ENCODE data around the gene ENOX2. TPM values are rescaled to one million over a fixed set of nuclear protein-coding genes. Genes with fewer than 3 reads are reported as not detected.

The ENOX2 gene
- total RNA-seq, 1 donor from 2014 or later: 14.0 TPM

GRCh38 chrX:130810561-130810960 is 92.4 kb downstream of the ENOX2 start:
- no peak for TF ChIP-seq CTCF (IDR thresholded peaks at IDR 0.05; ENCODE audit: unreplicated experiment)
- Mint-ChIP-seq H3K9me3 (ENCODE audit: unreplicated experiment) (no peaks in the 10 kb centered on the region), H3K27ac (ENCODE audit: unreplicated experiment) (no peak overlapping the region), H3K4me3 (ENCODE audit: unreplicated experiment) (no peak overlapping the region), H3K27me3 (ENCODE audit: unreplicated experiment) (no peaks in the 10 kb centered on the region), H3K36me3 (ENCODE audit: low read depth, unreplicated experiment) (peaks cover 4% of the 10 kb centered on the region), H3K4me1 (ENCODE audit: unreplicated experiment) (no peaks in the 10 kb centered on the region)
- DNase-seq (ENCODE audit: low spot score): no peak

GRCh38 chrX:130805903-130806302 is 97.1 kb downstream of the ENOX2 start:
- H3K27me3 Mint-ChIP-seq (ENCODE audit: unreplicated experiment): no peaks in the 10 kb centered on the region
- H3K4me3 Mint-ChIP-seq (ENCODE audit: unreplicated experiment): no peak overlapping the region
- no peaks in the 10 kb centered on the region for H3K36me3 Mint-ChIP-seq (ENCODE audit: low read depth, unreplicated experiment)
- H3K27ac Mint-ChIP-seq (ENCODE audit: unreplicated experiment): no peak overlapping the region
- DNase-seq (ENCODE audit: low spot score): no peak
- no peaks in the 10 kb centered on the region for H3K9me3 Mint-ChIP-seq (ENCODE audit: unreplicated experiment)
- H3K4me1 Mint-ChIP-seq (ENCODE audit: unreplicated experiment): no peaks in the 10 kb centered on the region
- no peak for TF ChIP-seq CTCF (IDR thresholded peaks at IDR 0.05; ENCODE audit: unreplicated experiment)

DNA sequence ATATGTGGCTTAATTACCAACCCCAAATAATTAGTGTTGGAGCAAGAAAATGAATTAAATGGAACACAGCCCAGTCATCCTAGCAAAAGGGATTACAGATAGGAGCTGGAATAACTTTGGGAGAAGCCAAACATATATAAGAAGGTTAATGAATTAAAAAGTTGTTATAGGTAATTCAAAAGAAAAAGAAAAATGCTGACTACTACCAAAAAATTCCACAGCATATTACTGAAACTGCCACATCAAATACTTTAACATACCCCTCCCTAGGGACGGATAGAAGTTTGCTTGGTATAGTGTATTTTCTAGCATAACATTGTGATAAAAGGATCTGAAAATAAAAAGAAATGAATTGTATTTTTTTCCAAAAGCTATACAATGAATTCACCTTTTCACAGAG is 99.5 kb downstream of the ENOX2 start:
- Mint-ChIP-seq H3K27me3 (ENCODE audit: unreplicated experiment) (no peaks in the 10 kb centered on the region), H3K9me3 (ENCODE audit: unreplicated experiment) (no peaks in the 10 kb centered on the region), H3K27ac (ENCODE audit: unreplicated experiment) (no peak overlapping the region), H3K4me3 (ENCODE audit: unreplicated experiment) (no peak overlapping the region), H3K4me1 (ENCODE audit: unreplicated experiment) (no peaks in the 10 kb centered on the region), H3K36me3 (ENCODE audit: low read depth, unreplicated experiment) (no peaks in the 10 kb centered on the region)
- DNase-seq (ENCODE audit: low spot score): no peak
- TF ChIP-seq CTCF (IDR thresholded peaks at IDR 0.05; ENCODE audit: unreplicated experiment): no peak

DNA sequence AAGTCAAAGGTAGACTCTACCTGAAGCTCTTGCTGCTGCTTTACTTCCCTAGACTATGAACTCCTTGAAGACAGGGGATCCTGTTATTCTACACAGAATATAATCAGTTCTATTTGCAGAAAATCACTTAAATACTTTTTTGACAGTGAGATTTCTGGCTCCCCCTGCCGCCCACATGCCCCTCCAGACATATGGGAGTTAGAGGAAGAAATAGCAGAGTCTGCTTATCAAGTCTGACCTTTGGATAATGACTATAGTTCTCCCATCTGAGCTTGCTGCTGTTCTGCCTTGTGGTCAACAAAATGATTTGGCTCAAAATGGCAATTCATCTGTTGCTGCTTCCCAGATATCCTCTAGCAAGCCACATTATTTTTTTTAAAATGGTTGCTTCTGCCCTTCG is 101.1 kb downstream of the ENOX2 start:
- TF ChIP-seq CTCF (IDR thresholded peaks at IDR 0.05; ENCODE audit: unreplicated experiment): no peak
- H3K27ac Mint-ChIP-seq (ENCODE audit: unreplicated experiment): no peak overlapping the region
- no peaks in the 10 kb centered on the region for H3K9me3 Mint-ChIP-seq (ENCODE audit: unreplicated experiment)
- H3K4me3 Mint-ChIP-seq (ENCODE audit: unreplicated experiment): no peak overlapping the region
- no peaks in the 10 kb centered on the region for H3K36me3 Mint-ChIP-seq (ENCODE audit: low read depth, unreplicated experiment)
- H3K27me3 Mint-ChIP-seq (ENCODE audit: unreplicated experiment): no peaks in the 10 kb centered on the region
- no peak for DNase-seq (ENCODE audit: low spot score)
- no peaks in the 10 kb centered on the region for H3K4me1 Mint-ChIP-seq (ENCODE audit: unreplicated experiment)

DNA sequence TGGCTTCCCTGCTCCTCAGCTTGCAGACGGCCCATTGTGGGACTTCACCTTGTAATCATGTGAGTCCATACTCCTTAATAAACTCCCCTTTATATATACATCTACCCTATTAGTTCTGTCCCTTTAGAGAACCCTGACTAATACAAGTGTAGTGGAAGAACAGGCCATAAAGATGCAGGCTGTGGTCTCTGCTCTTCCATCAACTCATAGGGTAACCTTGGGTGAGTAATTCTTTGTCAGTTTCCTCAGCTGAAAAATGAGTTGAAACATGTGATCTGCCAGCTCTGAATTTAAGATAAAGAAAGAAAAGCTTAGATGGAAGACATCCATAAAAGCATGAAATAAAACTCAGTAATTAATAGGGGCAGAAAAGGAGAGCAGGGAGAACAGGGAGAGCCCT is 103.6 kb downstream of the ENOX2 start:
- no peaks in the 10 kb centered on the region for H3K9me3 Mint-ChIP-seq (ENCODE audit: unreplicated experiment)
- H3K27ac Mint-ChIP-seq (ENCODE audit: unreplicated experiment): no peak overlapping the region
- TF ChIP-seq CTCF (IDR thresholded peaks at IDR 0.05; ENCODE audit: unreplicated experiment): no peak
- no peaks in the 10 kb centered on the region for H3K4me1 Mint-ChIP-seq (ENCODE audit: unreplicated experiment)
- no peaks in the 10 kb centered on the region for H3K36me3 Mint-ChIP-seq (ENCODE audit: low read depth, unreplicated experiment)
- DNase-seq (ENCODE audit: low spot score): no peak
- H3K4me3 Mint-ChIP-seq (ENCODE audit: unreplicated experiment): no peak overlapping the region
- peaks cover 1% of the 10 kb centered on the region for H3K27me3 Mint-ChIP-seq (ENCODE audit: unreplicated experiment)
